Mesendoderm (in vitro differentiated cells): ENCODE measurements around the gene C1orf52. TPM values are rescaled to one million over a fixed set of nuclear protein-coding genes. Genes with fewer than 3 reads are reported as not detected.

Experiments
- DNase-seq: peaks from one replicate; pipeline ENCODE4 v3.0.0; 2013
- H2AK5ac ChIP-seq: 2 replicates; pipeline ENCODE4 v1.6.1; 2013; ENCODE audit warnings: low read length, inconsistent platforms
- H2BK120ac ChIP-seq: 2 replicates; pipeline ENCODE4 v1.6.1; 2013; ENCODE audit warnings: low read depth, mild to moderate bottlenecking, low read length, moderate library complexity, mixed read lengths
- H2BK15ac ChIP-seq: replicated peaks from 2 replicates; pipeline ENCODE4 v1.6.1; 2013; ENCODE audit warnings: low read depth, mild to moderate bottlenecking, moderate library complexity
- H2BK5ac ChIP-seq: 2 replicates; pipeline ENCODE4 v1.6.1; 2013; ENCODE audit warnings: low read length, inconsistent platforms
- H3K18ac ChIP-seq: 2 replicates; pipeline ENCODE4 v1.6.1; 2013; ENCODE audit warnings: mild to moderate bottlenecking, low read length, mixed read lengths
- H3K23ac ChIP-seq: one replicate; pipeline ENCODE4 v1.6.1; 2013; ENCODE audit warnings: low read length
- H3K27ac ChIP-seq: 2 replicates; pipeline ENCODE4 v1.5.1; 2013; ENCODE audit warnings: low read depth, mild to moderate bottlenecking, inconsistent platforms, low read length, moderate library complexity
- H3K27me3 ChIP-seq: 2 replicates; pipeline ENCODE4 v1.6.1; 2013; ENCODE audit warnings: low read length, control low read depth, mild to moderate bottlenecking, inconsistent platforms; ENCODE audit not compliant: insufficient read depth, poor library complexity
- H3K36me3 ChIP-seq: 2 replicates; pipeline ENCODE4 v1.6.1; 2013; ENCODE audit warnings: low read length, inconsistent platforms; ENCODE audit not compliant: control insufficient read depth, insufficient read depth
- H3K4ac ChIP-seq: one replicate; pipeline ENCODE4 v1.6.1; 2013; ENCODE audit warnings: low read depth, mild to moderate bottlenecking, low read length, moderate library complexity
- H3K4me1 ChIP-seq: 2 replicates; pipeline ENCODE4 v1.6.1; 2013; ENCODE audit warnings: low read depth, low read length, inconsistent platforms; ENCODE audit not compliant: control insufficient read depth
- H3K4me2 ChIP-seq: 2 replicates; pipeline ENCODE4 v1.6.1; 2013; ENCODE audit warnings: low read length
- H3K4me3 ChIP-seq: 2 replicates; pipeline ENCODE4 v1.5.1; 2013; ENCODE audit warnings: mild to moderate bottlenecking, low read length
- H3K56ac ChIP-seq: one replicate; pipeline ENCODE4 v1.6.1; 2013; ENCODE audit warnings: low read length
- H3K79me1 ChIP-seq: 2 replicates; pipeline ENCODE4 v1.6.1; 2013; ENCODE audit warnings: low read length, inconsistent platforms
- H3K79me2 ChIP-seq: 2 replicates; pipeline ENCODE4 v1.6.1; 2013; ENCODE audit warnings: mild to moderate bottlenecking, low read length; ENCODE audit not compliant: control insufficient read depth, insufficient read depth
- H3K9ac ChIP-seq: 2 replicates; pipeline ENCODE4 v1.6.1; 2013; ENCODE audit warnings: low read length, inconsistent platforms
- H4K5ac ChIP-seq: one replicate; pipeline ENCODE4 v1.6.1; 2013; ENCODE audit warnings: low read length
- H4K8ac ChIP-seq: one replicate; pipeline ENCODE4 v1.6.1; 2013; ENCODE audit warnings: low read depth, mild to moderate bottlenecking, control low read depth, low read length, moderate library complexity
- WGBS: extraction: QIAGEN DNeasy Blood & Tissue Kit; methylation state at CpG from one replicate; pipeline ENCODE4 v1.1.7; 2013; ENCODE audit warnings: low lambda C conversion rate, missing lambda C conversion rate; ENCODE audit not compliant: insufficient coverage; ENCODE audit errors: extremely low coverage; 5-methylcytosine and 5-hydroxymethylcytosine counted together
- small RNA-seq: library from polyadenylated mRNA; stranded (forward); fragments of <200 nt; extraction: miRNeasy Mini kit (QIAGEN cat#:217004); gene quantifications from one replicate; pipeline ENCODE3, GENCODE V24; 2013; ENCODE audit not compliant: insufficient read depth

C1orf52 gene

DNA sequence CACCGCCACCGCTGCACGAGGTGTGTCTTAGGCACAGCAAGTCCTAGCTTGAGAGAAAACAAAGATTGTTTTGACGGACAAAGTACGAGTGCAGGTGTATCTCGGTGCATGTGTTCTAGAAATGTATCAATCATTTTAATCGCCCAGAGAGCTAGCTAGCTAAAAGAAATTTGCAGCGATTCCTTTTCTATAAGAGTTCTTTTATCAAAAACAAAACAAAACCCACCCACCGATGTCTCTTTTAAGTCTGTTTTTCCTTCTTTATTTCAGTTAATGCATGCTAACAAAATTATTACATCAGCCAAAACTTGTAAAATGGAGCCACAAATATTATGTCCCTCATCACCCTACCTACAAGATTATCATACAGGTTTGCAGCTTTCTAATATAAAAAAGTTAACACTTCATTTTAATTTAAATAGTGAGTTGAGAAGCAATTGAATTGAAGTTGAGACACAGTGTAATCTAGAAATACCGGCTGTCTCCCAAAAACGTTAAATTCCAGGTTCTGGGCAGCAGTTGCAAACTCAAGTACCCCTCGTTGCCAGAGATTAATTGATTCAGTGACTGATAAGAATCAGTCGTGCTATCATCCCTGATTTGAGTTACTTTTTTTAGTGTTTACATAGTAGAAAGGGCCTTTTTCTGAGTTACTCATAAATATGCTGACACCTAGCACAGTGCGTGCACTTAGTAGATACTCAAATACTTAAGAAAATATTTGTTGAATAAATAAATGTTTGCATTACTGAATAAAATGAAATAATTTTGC lies 57.2 kb downstream of the C1orf52 start:
- Histone ChIP-seq H2BK5ac (no peak overlapping the region), H3K4ac (no peak overlapping the region), H2AK5ac (no peak overlapping the region), H3K23ac (no peak overlapping the region), H3K56ac (peak overlapping the region; percentile 95), H3K18ac (peak overlapping the region; percentile 13), H3K27me3 (no peaks in the 10 kb centered on the region), H2BK120ac (no peak overlapping the region), H3K27ac (peak overlapping the region; percentile 100), H3K4me3 (no peak overlapping the region), H3K4me2 (peak overlapping the region; percentile 8), H3K9ac (peak overlapping the region; percentile 73), H3K79me1 (peaks cover 1% of the 10 kb centered on the region), H2BK15ac (no peak overlapping the region), H3K36me3 (no peaks in the 10 kb centered on the region), H3K79me2 (peaks cover 13% of the 10 kb centered on the region), H3K4me1 (no peaks in the 10 kb centered on the region), H4K8ac (no peak overlapping the region), H4K5ac (no peak overlapping the region)
- WGBS, result no CpG with 5 or more reads among the region's 14 CpGs
- DNase-seq, result peak; percentile 26

DNA sequence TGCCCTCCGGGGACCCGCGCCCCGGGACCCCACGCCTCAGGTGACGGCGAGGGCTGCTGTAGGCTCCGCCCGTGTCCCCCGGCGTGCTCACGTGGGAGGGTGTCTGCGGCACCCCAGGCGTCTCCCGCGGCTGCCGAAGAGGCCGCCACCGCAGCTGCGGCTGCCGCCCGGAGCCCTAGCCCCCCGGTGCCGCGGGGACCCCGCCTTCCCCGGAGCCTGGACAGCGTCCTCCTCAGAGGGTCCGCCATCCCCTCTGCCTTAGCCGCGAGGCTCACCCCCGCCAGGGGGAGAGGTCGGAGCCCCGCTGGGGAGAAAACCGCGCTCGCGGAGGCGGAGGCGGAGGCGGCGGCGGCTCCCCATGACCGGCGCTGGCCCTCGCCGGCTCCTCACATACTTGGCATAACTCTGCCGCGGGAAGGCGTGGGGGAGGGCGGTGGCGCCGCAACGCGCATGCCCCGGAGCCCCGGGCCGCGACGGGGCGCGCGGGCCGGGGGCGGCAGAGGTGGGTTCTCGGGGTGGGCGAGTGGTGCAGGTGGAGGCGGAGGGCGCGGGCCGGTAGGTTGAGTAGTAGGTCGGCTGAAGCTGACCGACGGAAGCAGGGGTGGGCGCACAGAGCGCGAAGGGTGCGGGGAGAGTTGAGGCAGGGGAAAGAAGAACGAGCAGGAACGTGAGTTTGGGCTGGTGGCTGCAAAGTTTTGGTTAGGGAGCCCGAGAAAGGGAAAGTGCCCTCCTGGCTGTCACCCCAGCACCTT lies 57.9 kb downstream of the C1orf52 start:
- peak overlapping the region; percentile 81 for H3K9ac ChIP-seq
- H3K56ac ChIP-seq, result peak overlapping the region; percentile 95
- H2BK15ac ChIP-seq, result no peak overlapping the region
- peak; percentile 93 for DNase-seq
- H3K4ac ChIP-seq, result peak overlapping the region; percentile 98
- H3K4me3 ChIP-seq, result peak overlapping the region; percentile 60
- H3K18ac ChIP-seq, result peak overlapping the region; percentile 97
- peaks cover 1% of the 10 kb centered on the region for H3K79me1 ChIP-seq
- H3K79me2 ChIP-seq, result peaks cover 13% of the 10 kb centered on the region
- peak overlapping the region; percentile 82 for H2BK5ac ChIP-seq
- peak overlapping the region; percentile 93 for H2BK120ac ChIP-seq
- peak overlapping the region; percentile 28 for H4K8ac ChIP-seq
- H3K4me2 ChIP-seq, result peak overlapping the region; percentile 67
- H3K36me3 ChIP-seq, result no peaks in the 10 kb centered on the region
- H2AK5ac ChIP-seq, result no peak overlapping the region
- peak overlapping the region; percentile 100 for H3K27ac ChIP-seq
- WGBS, result no CpG with 5 or more reads among the region's 81 CpGs
- H3K23ac ChIP-seq, result peak overlapping the region; percentile 59
- no peaks in the 10 kb centered on the region for H3K27me3 ChIP-seq
- H3K4me1 ChIP-seq, result no peaks in the 10 kb centered on the region
- no peak overlapping the region for H4K5ac ChIP-seq

DNA sequence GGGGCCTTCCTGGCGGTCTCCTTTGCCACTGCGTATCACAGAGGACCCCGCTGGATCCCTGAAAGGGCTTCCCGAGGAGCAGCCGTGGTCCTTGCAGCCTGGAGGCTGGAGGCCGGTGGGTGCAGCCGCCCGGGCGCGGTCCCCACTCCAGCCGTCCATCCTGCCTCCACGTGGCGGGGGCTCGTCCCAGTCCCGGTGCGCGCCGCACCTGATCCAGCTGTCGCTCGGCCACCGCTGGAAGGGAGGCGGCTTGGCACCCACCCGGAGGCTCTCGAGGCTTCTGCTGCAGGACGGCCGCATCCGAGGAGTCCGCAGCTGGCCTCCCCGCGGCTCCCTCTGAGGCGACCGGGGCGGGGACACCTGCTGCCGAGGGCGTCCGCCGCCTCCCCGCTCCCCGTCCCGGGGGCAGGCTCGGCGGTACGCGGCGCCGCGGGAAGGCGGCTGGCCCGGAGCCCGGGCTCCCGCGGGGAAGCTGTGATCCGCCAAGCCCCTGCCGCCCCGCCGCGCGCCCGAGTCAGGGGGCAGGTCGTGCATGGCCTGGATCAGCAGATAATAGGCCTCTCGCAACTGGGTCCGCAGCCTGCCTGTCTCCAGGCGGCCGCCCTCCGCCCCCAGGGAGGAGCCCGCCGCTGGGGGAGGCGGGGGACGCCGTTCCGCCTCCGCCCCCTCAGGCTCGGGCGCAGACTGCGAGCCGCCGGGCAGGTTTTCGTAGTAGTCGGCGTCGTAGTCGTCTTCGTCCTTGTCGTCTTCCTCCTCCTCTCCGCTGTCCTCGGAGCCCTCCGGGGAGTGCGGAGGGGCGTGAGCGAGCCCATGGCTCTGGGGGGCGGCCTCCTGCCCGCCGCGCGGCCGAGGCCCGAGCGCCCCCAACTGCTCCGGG lies 58.8 kb downstream of the C1orf52 start, which contains the start of gene SYDE2:
SYDE2 (minus strand) TSS at position 554 of the 877 bp plus-strand sequence; CDS start at position 534, 20 bp downstream.
- Histone ChIP-seq H4K8ac (peak within 1 kb of the TSS; percentile 28), H2BK5ac (peak within 1 kb of the TSS; percentile 82), H3K79me1 (peaks cover 1% of the 10 kb centered on the region), H2AK5ac (no peak within 1 kb of the TSS), H3K23ac (peak within 1 kb of the TSS; percentile 59), H3K79me2 (peaks cover 16% of the 10 kb centered on the region), H3K4me2 (peak within 1 kb of the TSS; percentile 96), H2BK15ac (no peak within 1 kb of the TSS), H3K36me3 (no peaks in the 10 kb centered on the region), H3K4me3 (peak within 1 kb of the TSS; percentile 83), H4K5ac (no peak within 1 kb of the TSS), H3K18ac (peak within 1 kb of the TSS; percentile 97), H3K27ac (peak within 1 kb of the TSS; percentile 100), H3K27me3 (no peaks in the 10 kb centered on the region), H3K9ac (peak within 1 kb of the TSS; percentile 81), H3K4ac (peak within 1 kb of the TSS; percentile 98), H3K4me1 (no peaks in the 10 kb centered on the region), H3K56ac (peak within 1 kb of the TSS; percentile 95), H2BK120ac (peak within 1 kb of the TSS; percentile 93)
- WGBS, result no CpG with 5 or more reads among the region's 99 CpGs
- DNase-seq, result peak; percentile 94

Small RNAs within 50 kb of the gene (small RNA-seq; reads per million reads assigned to genes)
- gene RF00019, result not detected
